ENCODE results near the gene ANKRD44.

DNA sequence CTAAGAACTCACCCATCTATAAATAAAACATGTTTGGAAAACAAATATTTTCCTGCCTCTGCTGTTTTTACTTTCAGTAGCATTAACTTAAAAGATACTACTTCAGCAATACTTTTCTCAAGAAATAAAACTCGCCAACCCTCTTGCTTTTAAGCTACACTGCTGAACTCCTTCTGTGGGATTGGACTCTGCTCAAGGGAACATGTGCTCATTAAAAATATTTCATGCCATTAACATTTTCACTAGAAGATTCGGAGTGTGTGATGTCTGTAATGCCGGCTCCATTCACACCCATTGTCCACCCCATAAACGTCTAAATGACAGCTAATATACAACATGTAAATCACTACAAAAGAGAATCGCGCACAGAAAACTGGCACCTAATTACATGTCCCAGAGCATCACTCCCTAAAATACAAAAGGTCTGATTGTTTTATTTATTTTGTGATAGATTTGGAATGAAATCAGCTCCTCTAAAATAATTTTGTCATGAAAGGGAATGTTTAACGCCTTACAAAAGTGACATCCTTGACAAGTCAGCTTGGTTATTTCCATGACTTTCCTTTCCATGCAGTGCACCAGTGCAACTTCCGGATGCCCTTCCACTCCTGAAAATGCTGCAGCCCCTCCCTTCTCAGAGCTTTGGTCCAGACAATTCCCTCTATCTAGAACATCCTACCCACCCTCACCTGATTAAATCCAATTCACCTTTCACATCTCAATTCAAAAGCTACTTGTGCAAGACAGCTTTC lies 73.1 kb downstream of the ANKRD44 start:
- TF ChIP-seq, protein P1, sequence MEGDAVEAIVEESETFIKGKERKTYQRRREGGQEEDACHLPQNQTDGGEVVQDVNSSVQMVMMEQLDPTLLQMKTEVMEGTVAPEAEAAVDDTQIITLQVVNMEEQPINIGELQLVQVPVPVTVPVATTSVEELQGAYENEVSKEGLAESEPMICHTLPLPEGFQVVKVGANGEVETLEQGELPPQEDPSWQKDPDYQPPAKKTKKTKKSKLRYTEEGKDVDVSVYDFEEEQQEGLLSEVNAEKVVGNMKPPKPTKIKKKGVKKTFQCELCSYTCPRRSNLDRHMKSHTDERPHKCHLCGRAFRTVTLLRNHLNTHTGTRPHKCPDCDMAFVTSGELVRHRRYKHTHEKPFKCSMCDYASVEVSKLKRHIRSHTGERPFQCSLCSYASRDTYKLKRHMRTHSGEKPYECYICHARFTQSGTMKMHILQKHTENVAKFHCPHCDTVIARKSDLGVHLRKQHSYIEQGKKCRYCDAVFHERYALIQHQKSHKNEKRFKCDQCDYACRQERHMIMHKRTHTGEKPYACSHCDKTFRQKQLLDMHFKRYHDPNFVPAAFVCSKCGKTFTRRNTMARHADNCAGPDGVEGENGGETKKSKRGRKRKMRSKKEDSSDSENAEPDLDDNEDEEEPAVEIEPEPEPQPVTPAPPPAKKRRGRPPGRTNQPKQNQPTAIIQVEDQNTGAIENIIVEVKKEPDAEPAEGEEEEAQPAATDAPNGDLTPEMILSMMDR (IDR thresholded peaks at IDR 0.05; ENCODE audit: low read depth, low read length) = no peak
- TF ChIP-seq POLR2A (IDR thresholded peaks at IDR 0.05; ENCODE audit: extremely low read depth, insufficient read length) (no peak), MYC (IDR thresholded peaks at IDR 0.05; ENCODE audit: low read depth, low read length) (no peak)
- TF ChIP-seq, protein P2, sequence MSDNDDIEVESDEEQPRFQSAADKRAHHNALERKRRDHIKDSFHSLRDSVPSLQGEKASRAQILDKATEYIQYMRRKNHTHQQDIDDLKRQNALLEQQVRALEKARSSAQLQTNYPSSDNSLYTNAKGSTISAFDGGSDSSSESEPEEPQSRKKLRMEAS (IDR thresholded peaks at IDR 0.05; ENCODE audit: low read depth, low read length) = no peak

Measured in NB4 (cell line).